Measurements from ENCODE around the gene WFIKKN2.
A peak's percentile ranks its signal among the peaks of the same experiment; 100 is the strongest.
"Not testable (repeated sequence)": the region's sequence is repeated elsewhere in the genome, so short reads cannot be mapped to it uniquely, and the experiment has no call there.

The WFIKKN2 gene

GRCh38 chr17:50835301-50836234 lies at the start of gene WFIKKN2:
TSS of gene WFIKKN2 (plus strand) at chr17:50835586. CDS start at chr17:50835938, 352 bp downstream.
- DNase-seq (ENCODE audit: low spot score) = peak; percentile 67

- DNase-seq (ENCODE audit: low spot score) = no peak
Observed at GRCh38 chr17:50785946-50786570, 49.3 kb upstream of the WFIKKN2 start.

GRCh38 chr17:50787106-50787505 lies 48.3 kb upstream of the WFIKKN2 start:
- DNase-seq (ENCODE audit: low spot score) = no peak

GRCh38 chr17:50790618-50791017 lies 44.8 kb upstream of the WFIKKN2 start:
- no peak for DNase-seq (ENCODE audit: low spot score)

- DNase-seq (ENCODE audit: low spot score) = no peak
Observed at GRCh38 chr17:50792132-50792531, 43.3 kb upstream of the WFIKKN2 start.

- DNase-seq (ENCODE audit: low spot score) = no peak
Observed at GRCh38 chr17:50793007-50793406, 42.4 kb upstream of the WFIKKN2 start.

GRCh38 chr17:50794361-50794760 lies 41.0 kb upstream of the WFIKKN2 start:
- no peak for DNase-seq (ENCODE audit: low spot score)

- DNase-seq (ENCODE audit: low spot score) = no peak
Observed at GRCh38 chr17:50797135-50797810, 38.1 kb upstream of the WFIKKN2 start.

- DNase-seq (ENCODE audit: low spot score) = no peak
Observed at GRCh38 chr17:50798424-50799288, 36.7 kb upstream of the WFIKKN2 start.

GRCh38 chr17:50799582-50799981 lies 35.8 kb upstream of the WFIKKN2 start:
- DNase-seq (ENCODE audit: low spot score) = no peak

- no peak for DNase-seq (ENCODE audit: low spot score)
Observed at GRCh38 chr17:50800196-50800700, 35.1 kb upstream of the WFIKKN2 start.

GRCh38 chr17:50802609-50803571 lies 32.5 kb upstream of the WFIKKN2 start:
- DNase-seq (ENCODE audit: low spot score) = no peak

GRCh38 chr17:50803676-50804075 lies 31.7 kb upstream of the WFIKKN2 start:
- DNase-seq (ENCODE audit: low spot score) = no peak

GRCh38 chr17:50804749-50805475 lies 30.5 kb upstream of the WFIKKN2 start:
- not testable (repeated sequence) for DNase-seq (ENCODE audit: low spot score)

- no peak for DNase-seq (ENCODE audit: low spot score)
Observed at GRCh38 chr17:50805486-50805885, 29.9 kb upstream of the WFIKKN2 start.

- DNase-seq (ENCODE audit: low spot score) = no peak
Observed at GRCh38 chr17:50806141-50806643, 29.2 kb upstream of the WFIKKN2 start.

GRCh38 chr17:50807009-50807408 lies 28.4 kb upstream of the WFIKKN2 start:
- DNase-seq (ENCODE audit: low spot score) = no peak

GRCh38 chr17:50807675-50808074 lies 27.7 kb upstream of the WFIKKN2 start:
- no peak for DNase-seq (ENCODE audit: low spot score)

- DNase-seq (ENCODE audit: low spot score) = no peak
Observed at GRCh38 chr17:50808413-50808812, 27.0 kb upstream of the WFIKKN2 start.

All from left forelimb (tissue), 1 donor.